Lung (tissue), 12 donors: Measurements from ENCODE around the gene KIF1C. TPM values are rescaled to one million over a fixed set of nuclear protein-coding genes. Genes with fewer than 3 reads are reported as not detected.

Source experiments
- ATAC-seq: fragments of 200-7000 bp; cut with Tn5 transposase; one replicate; pipeline ENCODE4 v1.9.1; 2020; ENCODE audit warnings: moderate number of reproducible peaks; ENCODE audit not compliant: insufficient read depth, low FRiP score
- DNase-seq, 3 donors: peaks; one replicate each; pipeline ENCODE4 v3.0.0-alpha.2; 2013 to 2017
- H3K27ac ChIP-seq, 2 donors: one replicate each; pipeline ENCODE4 v1.5.1; 2013; ENCODE audit warnings: mild to moderate bottlenecking in 2 of 2, moderate library complexity in 2 of 2, control low read depth in 1 of 2, inconsistent platforms in 1 of 2, low read depth in 1 of 2, low read length in 1 of 2
- H3K27me3 ChIP-seq, 3 donors: one replicate each; pipeline ENCODE4 v1.5.1; 2013; ENCODE audit warnings: low read length in 2 of 3; ENCODE audit not compliant: control insufficient read depth in 3 of 3, insufficient read depth in 3 of 3
- H3K36me3 ChIP-seq, 4 donors: one replicate each; pipeline ENCODE4 v1.5.1; 2013; ENCODE audit warnings: low read length in 4 of 4, mild to moderate bottlenecking in 1 of 4, moderate library complexity in 1 of 4; ENCODE audit not compliant: control insufficient read depth in 4 of 4, insufficient read depth in 4 of 4
- H3K4me1 ChIP-seq, 5 donors: one replicate each; pipeline ENCODE4 v1.5.1; 2013; ENCODE audit warnings: low read length in 5 of 5, mild to moderate bottlenecking in 2 of 5, moderate library complexity in 1 of 5; ENCODE audit not compliant: control insufficient read depth in 5 of 5, insufficient read depth in 5 of 5
- H3K4me3 ChIP-seq: one replicate; pipeline ENCODE4 v1.5.1; 2013; ENCODE audit warnings: mild to moderate bottlenecking, control low read depth, moderate library complexity
- H3K9ac ChIP-seq, 2 donors: one replicate each; pipeline ENCODE4 v1.5.1; 2013; ENCODE audit warnings: low read length in 2 of 2, control low read depth in 1 of 2; ENCODE audit not compliant: insufficient read depth in 1 of 2
- H3K9me3 ChIP-seq, 4 donors: one replicate each; pipeline ENCODE4 v1.5.1; 2013; ENCODE audit warnings: low read length in 3 of 4, mild to moderate bottlenecking in 1 of 4, moderate library complexity in 1 of 4; ENCODE audit not compliant: control insufficient read depth in 4 of 4, insufficient read depth in 3 of 4
- CTCF ChIP-seq: IDR thresholded peaks from 2 replicates; pipeline ENCODE4 v1.5.1; 2012; ENCODE audit warnings: mild to moderate bottlenecking; ENCODE audit errors: control extremely low read depth, extremely low read depth
- WGBS, 2 donors: extraction: QIAGEN DNeasy Blood & Tissue Kit; methylation state at CpG; one replicate each; pipeline ENCODE4 v1.1.7; 2013; 5-methylcytosine and 5-hydroxymethylcytosine counted together
- polyA plus RNA-seq, 2 donors: library from polyadenylated mRNA; stranded (reverse); fragments of 200-250 nt; gene quantifications; one replicate each; pipeline ENCODE4 v1.2.1, GENCODE V29; 2013
- total RNA-seq, 2 donors: library from RNA; depleted of rRNA in 1 of 2; stranded (reverse); fragments of >200 nt in 1 of 2; gene quantifications; one replicate each; pipeline ENCODE4 v1.2.1, GENCODE V29; 2014 to 2021
- donor health status: control.
- donor health status: control.
- donor health status: Bipolar disorder and iron deficiency.
- donor health status: healthy.
- donor health status: DM: yes; HTN: yes; CAD: no.

Gene KIF1C
- total and polyA plus RNA-seq, 4 donors = 48.0 to 190 (median 75.8) TPM

GRCh38 chr17:4998732-4999429 is 1.1 kb downstream of the KIF1C start:
- TF ChIP-seq CTCF = no peak
- H3K27me3 ChIP-seq = no peaks in the 10 kb centered on the region
- ATAC-seq (no peak), DNase-seq (no peak)
- H3K9me3 ChIP-seq = no peaks in the 10 kb centered on the region
- peaks cover 5 to 27% (median 6%) of the 10 kb centered on the region in 5 donors for H3K4me1 ChIP-seq
- H3K4me3 ChIP-seq = peak overlapping the region; percentile 78
- peak overlapping the region; percentile 78 to 88 for H3K27ac ChIP-seq
- H3K36me3 ChIP-seq = peaks cover 13 to 26% (median 15%) of the 10 kb centered on the region in 4 donors
- peak overlapping the region in 1 of 2 donors; percentile 65 for H3K9ac ChIP-seq
- WGBS, 2 donors = 21 to 46% methylated on average over 14 of the region's 14 CpGs

DNA sequence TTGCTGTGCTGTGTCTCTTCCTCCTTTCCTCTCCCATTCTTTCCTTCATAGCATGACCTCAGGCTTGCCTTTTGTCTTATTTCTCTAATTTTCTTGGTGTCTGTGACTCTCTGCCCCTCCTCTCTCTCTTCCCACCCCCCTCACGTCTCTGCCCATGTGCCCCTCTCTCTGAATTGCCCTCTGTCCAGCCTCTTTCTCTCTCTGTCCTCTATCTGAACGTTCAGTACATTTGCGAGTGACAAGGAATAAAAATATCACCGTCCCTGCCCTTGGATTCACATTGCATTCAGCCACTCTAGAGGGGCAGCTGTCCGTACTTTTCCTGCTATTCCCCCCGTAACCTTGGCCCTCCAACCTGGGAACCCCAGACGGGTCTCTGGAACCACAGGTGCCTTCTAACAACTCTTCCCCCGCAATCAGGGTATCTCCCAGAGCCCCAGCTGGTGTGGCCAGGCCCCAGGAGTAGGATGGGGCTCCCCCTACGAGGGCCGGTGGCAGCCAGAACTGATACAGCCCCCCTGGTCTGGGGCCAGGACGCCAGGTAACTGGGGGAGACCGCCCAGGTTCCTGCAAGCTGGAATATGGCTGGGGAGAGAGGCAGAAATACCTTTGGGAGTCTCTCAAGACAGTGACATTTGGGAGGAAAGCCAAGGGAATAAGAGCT is 1.8 kb downstream of the KIF1C start:
- no peak for TF ChIP-seq CTCF
- ATAC-seq = no peak
- Histone ChIP-seq H3K4me3 (peak overlapping the region; percentile 78), H3K4me1 (peaks cover 5 to 27% (median 6%) of the 10 kb centered on the region in 5 donors), H3K27ac (peak overlapping the region; percentile 78 to 88), H3K36me3 (peaks cover 19 to 33% (median 21%) of the 10 kb centered on the region in 4 donors), H3K9me3 (no peaks in the 10 kb centered on the region), H3K27me3 (no peaks in the 10 kb centered on the region), H3K9ac (peak overlapping the region in 1 of 2 donors; percentile 65)
- 59 to 69% methylated on average over 12 of the region's 12 CpGs for WGBS, 2 donors
- DNase-seq = no peak

DNA sequence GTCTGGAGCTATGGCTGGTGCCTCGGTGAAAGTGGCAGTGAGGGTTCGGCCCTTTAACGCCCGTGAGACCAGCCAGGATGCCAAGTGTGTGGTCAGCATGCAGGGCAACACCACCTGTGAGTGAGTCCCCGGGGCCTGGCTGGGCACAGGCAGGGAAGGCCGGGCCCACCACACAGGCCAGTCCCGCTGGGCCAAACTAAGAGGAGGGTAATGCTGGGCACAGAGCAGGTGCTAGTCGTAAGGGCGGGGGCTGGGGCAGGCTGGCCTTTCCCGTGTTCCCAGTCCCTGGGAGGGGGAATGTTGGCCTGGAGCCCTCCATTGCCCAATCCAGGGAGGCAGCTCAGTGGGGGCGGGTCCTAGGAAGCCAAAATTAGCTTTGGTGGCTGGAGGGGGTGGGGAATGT is 2.5 kb downstream of the KIF1C start:
- Histone ChIP-seq H3K4me3 (no peak overlapping the region), H3K27me3 (no peaks in the 10 kb centered on the region), H3K4me1 (peaks cover 5 to 27% (median 6%) of the 10 kb centered on the region in 5 donors), H3K9ac (no peak overlapping the region), H3K36me3 (peaks cover 25 to 40% (median 26%) of the 10 kb centered on the region in 4 donors), H3K27ac (peak overlapping the region; percentile 78 to 88), H3K9me3 (no peaks in the 10 kb centered on the region)
- 57 to 79% methylated on average over 11 of the region's 11 CpGs for WGBS, 2 donors
- ATAC-seq = no peak
- peak in 1 of 3 donors; percentile 22 for DNase-seq
- no peak for TF ChIP-seq CTCF
